ENCODE data around the gene TNFRSF12A.
A peak's percentile ranks its signal among the peaks of the same experiment; 100 is the strongest.

TNFRSF12A gene

DNA sequence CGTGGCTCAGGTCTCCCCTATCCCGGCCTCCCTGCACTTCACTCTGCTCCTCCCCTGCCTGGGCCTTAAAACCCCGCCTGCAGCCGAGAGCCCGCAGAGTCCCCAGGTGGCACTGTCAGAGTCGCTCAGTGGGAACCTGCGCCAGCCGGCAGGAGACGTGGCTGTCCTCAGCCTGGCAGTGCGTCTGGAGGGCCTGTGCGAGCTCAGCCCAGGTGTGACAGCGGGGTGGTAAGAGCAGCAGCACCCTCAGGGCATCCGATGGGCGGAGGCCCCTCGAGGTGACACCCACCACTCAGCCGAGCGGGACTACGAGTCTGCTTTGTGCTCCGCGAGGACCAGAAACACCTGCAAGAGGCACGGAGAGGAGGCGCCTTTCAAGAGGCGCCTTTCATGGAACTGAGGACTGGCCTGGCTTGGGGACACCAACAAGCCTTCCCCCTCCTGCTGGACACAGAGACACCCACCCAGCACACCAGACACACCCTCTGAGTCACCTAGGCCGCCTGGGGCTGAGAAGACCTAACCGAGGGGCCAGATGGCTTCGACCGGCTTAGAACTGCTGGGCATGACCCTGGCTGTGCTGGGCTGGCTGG is 7.2 kb upstream of the TNFRSF12A start, which contains the start of gene CLDN9:
Gene CLDN9 (plus strand): TSS at position 96 of the 593 bp plus-strand sequence. CDS start 440 bp downstream, at position 536.
- DNase-seq: no peak

DNA sequence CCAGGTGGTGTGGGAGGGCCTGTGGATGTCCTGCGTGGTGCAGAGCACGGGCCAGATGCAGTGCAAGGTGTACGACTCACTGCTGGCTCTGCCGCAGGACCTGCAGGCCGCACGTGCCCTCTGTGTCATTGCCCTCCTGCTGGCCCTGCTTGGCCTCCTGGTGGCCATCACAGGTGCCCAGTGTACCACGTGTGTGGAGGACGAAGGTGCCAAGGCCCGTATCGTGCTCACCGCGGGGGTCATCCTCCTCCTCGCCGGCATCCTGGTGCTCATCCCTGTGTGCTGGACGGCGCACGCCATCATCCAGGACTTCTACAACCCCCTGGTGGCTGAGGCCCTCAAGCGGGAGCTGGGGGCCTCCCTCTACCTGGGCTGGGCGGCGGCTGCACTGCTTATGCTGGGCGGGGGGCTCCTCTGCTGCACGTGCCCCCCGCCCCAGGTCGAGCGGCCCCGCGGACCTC is 6.6 kb upstream of the TNFRSF12A start:
- no peak for DNase-seq

- no peak for DNase-seq
Measured at GRCh38 chr16:3013998-3014690, 6.0 kb upstream of the TNFRSF12A start.

DNA sequence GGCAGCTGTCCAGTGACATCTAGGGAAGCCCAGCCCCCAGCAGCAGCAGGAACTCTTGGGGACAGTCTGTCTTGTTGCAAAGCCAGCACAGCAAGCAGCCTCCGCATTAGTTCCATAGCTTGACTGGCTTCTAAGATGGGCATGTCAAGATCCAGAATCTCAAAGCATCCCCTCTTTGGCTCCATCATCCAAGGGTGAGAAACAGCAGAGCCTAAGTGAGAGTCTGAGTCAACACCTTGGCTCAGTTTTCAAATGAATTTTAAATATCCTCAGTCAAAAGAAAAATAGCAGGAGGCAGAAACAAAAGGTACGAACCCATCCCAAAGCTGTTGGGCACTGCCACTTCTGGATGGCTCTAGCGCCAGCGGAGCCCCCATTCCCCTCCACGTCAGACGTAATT is 5.2 kb upstream of the TNFRSF12A start:
- DNase-seq: no peak

DNA sequence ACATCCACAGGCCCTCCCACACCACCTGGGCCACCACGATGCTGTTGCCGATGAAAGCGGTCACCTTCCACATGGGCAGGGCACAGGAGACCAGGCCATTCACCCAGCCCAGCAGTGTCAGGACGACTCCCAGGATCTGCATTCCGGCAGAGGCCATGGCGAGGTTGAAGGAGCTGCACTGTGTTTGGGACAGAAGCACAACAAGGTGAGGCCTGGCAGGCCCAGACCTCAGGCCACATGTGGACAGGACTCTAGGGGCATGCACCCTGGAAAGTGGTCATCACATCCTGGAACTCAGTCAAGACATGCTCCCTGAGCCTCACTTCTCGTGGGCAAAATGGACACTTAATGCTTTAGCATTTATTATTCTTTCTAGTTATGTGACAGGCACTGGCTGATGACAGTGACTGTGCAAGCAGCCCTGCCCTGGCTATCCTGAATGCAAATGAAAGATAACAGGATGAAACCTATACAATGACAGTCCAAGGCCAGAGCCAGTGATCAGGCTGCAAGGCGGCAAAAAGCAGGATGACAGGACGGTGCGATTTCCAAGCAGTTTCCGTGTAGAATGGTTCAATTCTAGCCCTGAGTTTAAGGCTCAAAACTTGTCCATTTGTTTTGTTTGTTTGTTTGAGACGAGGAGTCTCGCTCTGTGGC is 4.2 kb upstream of the TNFRSF12A start:
- DNase-seq: no peak

- DNase-seq: no peak
Measured at GRCh38 chr16:3017344-3017743, 2.8 kb upstream of the TNFRSF12A start.

GRCh38 chr16:3017794-3018506 is 2.2 kb upstream of the TNFRSF12A start, which contains the start of gene CLDN6:
Gene CLDN6 (minus strand): TSS chr16:3018183. CDS start chr16:3016021, 2,162 bp downstream.
- no peak for DNase-seq

DNA sequence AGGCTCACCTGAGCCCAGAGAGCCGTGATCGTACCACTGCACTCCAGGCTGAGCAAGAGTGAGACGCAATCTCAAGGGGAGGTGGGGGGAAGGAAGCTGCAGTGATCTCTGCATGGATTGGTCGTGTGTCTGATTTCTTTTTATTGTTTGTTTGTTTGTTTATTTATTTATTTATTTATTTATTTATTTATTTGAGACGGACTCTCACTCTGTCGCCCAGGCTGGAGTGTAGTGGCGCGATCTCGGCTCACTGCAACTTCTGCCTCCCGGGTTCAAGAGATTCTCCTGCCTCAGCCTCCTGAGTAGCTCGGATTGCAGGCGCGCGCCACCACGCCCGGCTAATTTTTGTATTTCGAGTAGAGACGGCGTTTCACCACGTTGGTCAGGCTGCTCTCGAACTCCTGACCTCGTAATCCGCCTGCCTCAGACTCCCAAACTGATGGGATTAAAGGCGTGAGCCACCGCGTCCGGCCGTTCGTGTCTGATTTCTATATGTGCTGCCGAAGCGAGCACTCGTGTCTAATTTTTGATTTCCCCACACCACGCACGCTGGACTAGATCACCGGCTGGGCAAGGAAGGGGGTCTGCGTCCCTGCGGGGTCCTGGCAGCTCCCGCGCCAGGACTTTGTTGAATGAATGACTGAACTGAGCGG is 448 bp upstream of the TNFRSF12A start:
- no peak for DNase-seq

- DNase-seq: no peak
Measured at GRCh38 chr16:3020604-3021448, 658 bp downstream of the TNFRSF12A start.

- DNase-seq: peak; percentile 77
Measured at GRCh38 chr16:3021449-3022207, 1.5 kb downstream of the TNFRSF12A start.

DNA sequence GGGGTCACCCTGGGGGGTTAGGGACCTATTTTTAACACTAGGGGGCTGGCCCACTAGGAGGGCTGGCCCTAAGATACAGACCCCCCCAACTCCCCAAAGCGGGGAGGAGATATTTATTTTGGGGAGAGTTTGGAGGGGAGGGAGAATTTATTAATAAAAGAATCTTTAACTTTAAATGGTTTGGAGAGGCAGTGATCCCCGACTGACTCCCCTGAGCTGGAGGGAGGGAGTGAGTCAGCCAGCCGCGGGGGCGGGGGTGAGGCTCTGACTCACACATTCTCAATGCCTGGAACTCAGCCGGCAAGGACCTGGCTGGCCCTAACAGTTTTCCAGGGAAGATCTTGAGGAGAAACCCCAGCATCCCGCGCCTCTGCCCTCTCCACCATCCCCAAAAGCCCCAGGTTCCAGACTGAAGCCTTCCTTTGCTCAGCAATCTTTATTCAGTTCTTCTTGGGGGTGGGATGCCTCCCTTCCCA is 2.1 kb downstream of the TNFRSF12A start:
- DNase-seq: peak; percentile 90

GRCh38 chr16:3022684-3023414 is 2.7 kb downstream of the TNFRSF12A start:
- peak; percentile 32 for DNase-seq

DNA sequence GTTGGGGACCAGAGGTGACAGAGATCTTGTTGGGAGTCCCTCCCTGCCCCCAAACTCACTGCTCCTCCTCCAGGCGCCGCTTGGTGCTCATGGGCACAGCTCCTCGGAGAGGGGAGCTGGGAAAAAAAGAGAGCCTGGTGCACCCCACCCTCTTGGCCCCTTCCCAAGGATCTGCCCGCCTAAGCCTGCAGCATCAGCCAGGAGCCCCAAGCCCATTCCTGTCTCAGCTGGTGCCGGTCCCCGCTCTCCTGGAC is 3.2 kb downstream of the TNFRSF12A start:
- no peak for DNase-seq

- DNase-seq: peak; percentile 98
Measured at GRCh38 chr16:3023669-3024478, 3.7 kb downstream of the TNFRSF12A start, which contains the start of the genes HCFC1R1 and THOC6. Gene HCFC1R1 (minus strand): TSS chr16:3023942. CDS start chr16:3023941, 1 bp downstream. Gene THOC6 (plus strand): TSS chr16:3024035. CDS start chr16:3024327, 292 bp downstream.

DNA sequence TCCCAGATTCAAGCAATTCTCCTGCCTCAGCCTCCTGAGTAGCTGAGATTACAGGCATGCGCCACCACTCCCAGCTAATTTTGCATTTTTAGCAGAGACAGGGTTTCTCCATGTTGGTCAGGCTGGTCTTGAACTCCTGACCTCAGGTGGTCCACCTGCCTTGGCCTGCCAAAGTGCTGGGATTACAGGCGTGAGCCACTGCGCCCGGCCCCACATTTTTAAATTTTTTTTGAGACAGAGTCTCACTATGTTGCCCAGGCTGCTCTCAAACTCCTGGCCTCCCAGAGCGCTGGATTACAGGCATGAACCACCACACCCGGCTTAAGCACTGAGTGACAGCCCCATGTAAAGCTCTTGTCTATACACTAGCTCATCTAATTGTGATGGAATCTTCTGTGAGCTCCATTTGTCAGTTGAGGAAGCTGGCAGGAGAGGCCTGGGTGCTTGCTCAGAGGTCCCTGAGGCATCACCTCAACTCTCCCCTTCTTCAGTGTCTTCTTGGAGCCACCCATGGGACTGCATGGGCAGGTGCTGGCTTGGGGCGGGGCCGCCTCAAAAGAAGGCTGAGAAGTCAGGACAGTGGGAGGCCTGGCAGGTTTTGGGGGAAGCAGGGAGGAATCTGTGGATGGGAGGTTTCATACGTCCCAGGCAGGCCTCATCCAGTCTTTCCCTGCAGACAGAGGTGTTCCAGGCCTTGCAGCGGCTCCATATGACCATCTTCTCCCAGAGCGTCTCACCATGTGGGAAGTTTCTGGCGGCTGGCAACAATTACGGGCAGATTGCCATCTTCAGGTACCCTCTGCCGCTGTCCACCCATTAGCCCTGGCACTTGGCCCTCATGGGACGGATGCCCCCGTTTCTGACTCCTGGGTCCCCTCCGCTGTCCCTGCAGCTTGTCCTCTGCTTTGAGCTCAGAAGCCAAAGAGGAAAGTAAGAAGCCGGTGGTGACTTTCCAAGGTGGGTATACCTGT is 5.1 kb downstream of the TNFRSF12A start:
- DNase-seq: no peak

- no peak for DNase-seq
Measured at GRCh38 chr16:3026003-3026378, 5.8 kb downstream of the TNFRSF12A start.

- no peak for DNase-seq
Measured at GRCh38 chr16:3026609-3027488, 6.7 kb downstream of the TNFRSF12A start.
